Ectodermal cell (in vitro differentiated cells): ENCODE measurements around the gene IGSF21.

ENCODE experiments used
- H3K27ac ChIP-seq: 2 replicates; pipeline ENCODE4 v1.7.0; 2013; ENCODE audit warnings: mild to moderate bottlenecking, low read depth, low read length; ENCODE audit not compliant: insufficient read depth, poor library complexity, severe bottlenecking
- H3K27me3 ChIP-seq: 2 replicates; pipeline ENCODE4 v1.7.0; 2013; ENCODE audit warnings: mild to moderate bottlenecking, low read length; ENCODE audit not compliant: insufficient read depth, control insufficient read depth, poor library complexity, severe bottlenecking
- H3K36me3 ChIP-seq: one replicate; pipeline ENCODE4 v1.7.0; 2013; ENCODE audit warnings: low read length; ENCODE audit not compliant: control insufficient read depth, insufficient read depth
- H3K4me1 ChIP-seq: one replicate; pipeline ENCODE4 v1.7.0; 2013; ENCODE audit warnings: low read length; ENCODE audit not compliant: control insufficient read depth, insufficient read depth
- H3K4me3 ChIP-seq: 2 replicates; pipeline ENCODE4 v1.7.0; 2013; ENCODE audit warnings: low read depth, low read length, control low read depth; ENCODE audit not compliant: insufficient read depth
- H3K9me3 ChIP-seq: 2 replicates; pipeline ENCODE4 v1.7.0; 2013; ENCODE audit warnings: mild to moderate bottlenecking, low read length, moderate library complexity; ENCODE audit not compliant: control insufficient read depth
- WGBS, 2 experiments: methylation state at CpG; one replicate each; pipeline ENCODE4 v1.1.7; 2013; ENCODE audit warnings: missing lambda C conversion rate in 2 of 2; 5-methylcytosine and 5-hydroxymethylcytosine counted together

The IGSF21 gene

GRCh38 chr1:18200918-18201317, 93.3 kb downstream of the IGSF21 start:
- Histone ChIP-seq H3K27ac (no peak overlapping the region), H3K27me3 (no peaks in the 10 kb centered on the region), H3K4me1 (peaks cover 6% of the 10 kb centered on the region), H3K36me3 (no peaks in the 10 kb centered on the region), H3K9me3 (no peaks in the 10 kb centered on the region), H3K4me3 (no peak overlapping the region)
- WGBS, 2 experiments, result 92% methylated on average over 6 of the region's 6 CpGs

- Histone ChIP-seq H3K4me1 (peaks cover 6% of the 10 kb centered on the region), H3K4me3 (no peak overlapping the region), H3K27me3 (no peaks in the 10 kb centered on the region), H3K9me3 (no peaks in the 10 kb centered on the region), H3K36me3 (no peaks in the 10 kb centered on the region), H3K27ac (no peak overlapping the region)
- WGBS, 2 experiments, result 66 to 70% methylated on average over 4 of the region's 4 CpGs
These were observed 94.6 kb downstream of the IGSF21 start for GRCh38 chr1:18201997-18202719.

DNA sequence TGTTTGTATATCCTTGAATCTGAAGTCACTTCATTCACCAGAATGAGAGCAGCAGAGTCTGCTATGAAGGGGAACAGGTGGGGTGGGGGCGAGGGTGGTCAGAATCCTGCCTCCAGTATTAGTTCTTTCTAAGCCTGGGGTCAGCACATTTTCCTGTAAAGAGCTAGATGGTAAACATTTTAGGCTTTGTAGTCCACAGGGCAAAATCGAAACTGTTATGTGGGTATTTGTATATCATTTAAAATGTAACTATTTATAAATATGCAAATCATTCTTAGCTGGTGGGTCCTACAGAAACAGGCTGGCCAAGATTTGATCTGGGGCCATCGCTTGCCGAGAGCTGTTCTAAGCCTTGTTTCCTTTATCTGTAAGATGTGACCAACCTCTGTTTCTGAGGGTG, 96.0 kb downstream of the IGSF21 start:
- WGBS, 2 experiments, result 99 to 100% methylated on average over 3 of the region's 4 CpGs
- Histone ChIP-seq H3K27ac (no peak overlapping the region), H3K36me3 (no peaks in the 10 kb centered on the region), H3K4me1 (peaks cover 6% of the 10 kb centered on the region), H3K9me3 (no peaks in the 10 kb centered on the region), H3K27me3 (no peaks in the 10 kb centered on the region), H3K4me3 (no peak overlapping the region)

- Histone ChIP-seq H3K4me3 (no peak overlapping the region), H3K4me1 (no peaks in the 10 kb centered on the region), H3K9me3 (no peaks in the 10 kb centered on the region), H3K27me3 (no peaks in the 10 kb centered on the region), H3K36me3 (no peaks in the 10 kb centered on the region), H3K27ac (no peak overlapping the region)
- 91 to 96% methylated on average over 1 of the region's 1 CpG for WGBS, 2 experiments
These were observed 97.0 kb downstream of the IGSF21 start for GRCh38 chr1:18204575-18204974.

DNA sequence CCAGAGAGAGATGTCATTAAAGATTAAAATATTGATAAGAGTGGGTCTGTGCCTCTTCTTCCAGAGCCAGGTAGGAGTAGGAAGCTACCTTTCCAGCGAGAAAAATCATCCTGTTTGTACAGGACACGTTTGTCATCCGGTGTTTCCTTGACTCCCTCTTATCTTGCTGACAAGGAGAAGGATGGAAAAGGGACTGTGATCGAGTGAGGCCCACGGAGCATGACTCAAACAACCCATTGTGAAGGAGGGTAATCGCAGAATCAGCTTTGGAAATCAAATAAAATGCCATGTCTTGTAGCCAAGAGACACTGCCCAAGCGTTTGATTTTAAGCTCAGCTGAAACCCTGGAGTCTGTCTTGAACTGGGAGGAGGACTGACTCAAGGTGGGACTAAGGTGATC, 97.7 kb downstream of the IGSF21 start:
- H3K9me3 ChIP-seq, result no peaks in the 10 kb centered on the region
- H3K4me3 ChIP-seq, result no peak overlapping the region
- H3K27me3 ChIP-seq, result no peaks in the 10 kb centered on the region
- no peaks in the 10 kb centered on the region for H3K4me1 ChIP-seq
- H3K36me3 ChIP-seq, result no peaks in the 10 kb centered on the region
- no peak overlapping the region for H3K27ac ChIP-seq
- whole genome bisulfite sequencing, 2 experiments, result 84 to 88% methylated on average over 7 of the region's 7 CpGs

DNA sequence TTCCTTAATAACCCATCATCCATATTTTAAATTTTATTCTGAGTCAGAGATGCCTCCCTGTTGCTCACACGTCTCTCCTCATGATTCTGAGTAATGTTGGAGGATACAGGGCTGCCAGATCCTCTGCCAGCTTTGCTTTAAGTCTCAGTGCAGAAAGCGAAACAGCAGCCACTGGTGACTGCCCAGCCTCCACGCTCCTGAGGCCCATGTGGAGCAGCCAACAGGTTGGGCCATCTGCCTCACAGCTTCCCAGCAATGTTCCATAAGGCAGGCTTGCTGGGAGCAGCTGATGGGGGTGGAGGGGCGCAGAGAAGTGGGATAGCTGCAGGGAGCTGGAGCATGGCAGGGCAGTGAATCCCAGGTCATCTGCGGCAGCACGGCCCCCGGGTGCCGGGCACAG, 104.2 kb downstream of the IGSF21 start:
- no peak overlapping the region for H3K27ac ChIP-seq
- H3K4me1 ChIP-seq, result no peaks in the 10 kb centered on the region
- H3K27me3 ChIP-seq, result no peaks in the 10 kb centered on the region
- 88 to 96% methylated on average over 8 of the region's 8 CpGs for WGBS, 2 experiments
- H3K36me3 ChIP-seq, result no peaks in the 10 kb centered on the region
- no peaks in the 10 kb centered on the region for H3K9me3 ChIP-seq
- H3K4me3 ChIP-seq, result no peak overlapping the region

GRCh38 chr1:18217398-18218043, 109.9 kb downstream of the IGSF21 start:
- WGBS, 2 experiments, result 72 to 82% methylated on average over 3 of the region's 4 CpGs
- Histone ChIP-seq H3K27ac (no peak overlapping the region), H3K27me3 (no peaks in the 10 kb centered on the region), H3K36me3 (no peaks in the 10 kb centered on the region), H3K4me3 (no peak overlapping the region), H3K4me1 (no peaks in the 10 kb centered on the region), H3K9me3 (no peaks in the 10 kb centered on the region)

GRCh38 chr1:18229625-18230024, 122.0 kb downstream of the IGSF21 start:
- Histone ChIP-seq H3K36me3 (peaks cover 5% of the 10 kb centered on the region), H3K27ac (no peak overlapping the region), H3K9me3 (no peaks in the 10 kb centered on the region), H3K27me3 (no peaks in the 10 kb centered on the region), H3K4me3 (no peak overlapping the region), H3K4me1 (no peaks in the 10 kb centered on the region)
- 98 to 100% methylated on average over 1 of the region's 1 CpG for WGBS, 2 experiments

- no peak overlapping the region for H3K4me3 ChIP-seq
- 83 to 87% methylated on average over 6 of the region's 6 CpGs for WGBS, 2 experiments
- no peak overlapping the region for H3K27ac ChIP-seq
- H3K36me3 ChIP-seq, result peaks cover 5% of the 10 kb centered on the region
- no peaks in the 10 kb centered on the region for H3K9me3 ChIP-seq
- no peaks in the 10 kb centered on the region for H3K4me1 ChIP-seq
- no peaks in the 10 kb centered on the region for H3K27me3 ChIP-seq
These were observed 122.7 kb downstream of the IGSF21 start for GRCh38 chr1:18230321-18230720.

GRCh38 chr1:18230840-18231239, 123.2 kb downstream of the IGSF21 start:
- Histone ChIP-seq H3K36me3 (peaks cover 5% of the 10 kb centered on the region), H3K27me3 (no peaks in the 10 kb centered on the region), H3K9me3 (no peaks in the 10 kb centered on the region), H3K4me1 (no peaks in the 10 kb centered on the region), H3K4me3 (no peak overlapping the region), H3K27ac (no peak overlapping the region)
- WGBS, 2 experiments, result 53 to 61% methylated on average over 9 of the region's 9 CpGs
